T-helper 2 cell (primary cell): ENCODE data around the gene DUOX2.

Experiments
- DNase-seq, 5 experiments: peaks; one replicate each; pipeline versions ENCODE4 v3.0.0 to v3.0.0-alpha.2; 2012 to 2022
- total RNA-seq, 2 donors: gene quantifications; one replicate each; lab custom pipeline; 2026; lab: John Stamatoyannopoulos, UW

Gene DUOX2
- 0 reads per million in 2 donors for total RNA-seq

DNA sequence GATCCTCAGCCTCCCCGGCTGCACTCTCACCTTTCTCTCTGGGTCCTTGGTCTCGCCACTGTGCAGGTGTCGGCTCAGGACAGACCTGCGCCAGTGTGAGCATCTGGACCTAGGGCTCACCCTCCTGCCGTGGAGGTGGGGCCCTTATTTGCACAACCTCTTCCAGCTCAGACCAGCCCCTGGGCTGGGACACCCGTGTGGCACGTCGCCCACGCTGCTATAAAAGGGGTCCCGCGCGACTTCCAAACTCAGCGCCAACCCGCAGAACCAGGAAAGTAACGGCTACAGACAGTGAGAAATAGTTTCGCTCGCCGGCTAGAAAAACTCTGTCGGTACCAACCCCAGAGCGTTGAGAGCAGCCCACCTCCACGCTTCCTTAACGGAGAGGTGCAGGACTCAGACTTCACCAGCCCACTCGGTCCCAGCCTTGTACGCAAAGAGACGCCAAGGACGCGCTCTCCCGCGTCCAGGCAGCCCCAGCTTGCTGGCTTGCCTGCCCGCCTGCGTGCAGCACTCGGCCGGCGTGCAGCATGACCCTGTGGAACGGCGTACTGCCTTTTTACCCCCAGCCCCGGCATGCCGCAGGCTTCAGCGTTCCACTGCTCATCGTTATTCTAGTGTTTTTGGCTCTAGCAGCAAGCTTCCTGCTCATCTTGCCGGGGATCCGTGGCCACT, at the start of gene DUOX2, which contains the start of gene DUOXA2:
Gene DUOX2, minus strand, starts transcription at position 97 of the 675 bp plus-strand sequence. CDS start 761 bp downstream, outside the sequence.
Gene DUOXA2, plus strand, starts transcription at position 251 of the 675 bp plus-strand sequence. Its CDS starts 280 bp downstream, at position 531.
- DNase-seq: no peak

DNA sequence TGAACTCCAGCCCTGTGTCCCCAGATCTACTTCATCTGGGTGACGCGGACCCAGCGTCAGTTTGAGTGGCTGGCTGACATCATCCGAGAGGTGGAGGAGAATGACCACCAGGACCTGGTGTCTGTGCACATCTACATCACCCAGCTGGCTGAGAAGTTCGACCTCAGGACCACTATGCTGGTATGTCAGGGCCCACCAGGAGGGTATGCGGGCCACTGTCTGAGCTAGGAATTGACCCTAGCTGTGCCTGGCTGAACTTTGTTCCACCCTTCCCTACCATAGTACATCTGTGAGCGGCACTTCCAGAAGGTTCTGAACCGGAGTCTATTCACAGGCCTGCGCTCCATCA, 49.5 kb upstream of the DUOX2 start:
- DNase-seq: no peak

DNA sequence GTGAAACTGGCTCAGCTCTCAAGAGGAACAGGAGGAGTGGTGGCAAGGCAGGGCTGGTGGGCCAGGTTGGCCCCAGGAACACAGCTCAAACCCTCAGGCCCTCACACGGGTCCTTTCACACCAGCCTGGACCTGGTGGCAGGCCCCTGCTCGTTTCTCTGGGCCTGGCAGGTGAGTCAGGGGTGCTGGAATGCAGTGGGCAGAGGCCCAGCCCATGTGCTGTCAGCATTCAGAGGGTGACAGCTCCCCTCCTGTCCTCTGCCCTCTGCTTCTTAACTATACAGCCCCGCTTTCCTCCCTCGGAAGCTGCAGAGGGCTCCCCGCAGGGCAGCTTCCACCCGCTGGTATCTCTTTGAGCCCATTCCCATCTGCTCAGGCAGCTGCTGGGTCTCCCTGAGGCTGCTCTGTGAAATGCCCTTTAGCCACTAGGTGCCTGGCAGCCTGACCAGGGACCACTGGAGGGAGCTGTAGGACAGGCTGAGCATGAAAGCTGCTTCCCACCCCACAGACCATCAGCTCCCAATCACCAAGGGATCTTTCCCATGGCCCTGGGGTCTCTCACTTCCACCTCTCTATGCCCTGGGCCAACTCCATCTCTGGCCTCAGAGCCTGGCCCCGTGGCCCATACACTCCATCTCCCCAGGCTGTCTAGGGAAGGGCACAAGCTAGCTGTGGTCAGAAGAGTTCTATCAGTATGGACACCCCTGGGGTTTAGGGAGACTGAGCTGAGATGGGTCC, 49.0 kb upstream of the DUOX2 start:
- peak in 4 of 5 experiments; percentile 24 to 63 (median 34) for DNase-seq

DNA sequence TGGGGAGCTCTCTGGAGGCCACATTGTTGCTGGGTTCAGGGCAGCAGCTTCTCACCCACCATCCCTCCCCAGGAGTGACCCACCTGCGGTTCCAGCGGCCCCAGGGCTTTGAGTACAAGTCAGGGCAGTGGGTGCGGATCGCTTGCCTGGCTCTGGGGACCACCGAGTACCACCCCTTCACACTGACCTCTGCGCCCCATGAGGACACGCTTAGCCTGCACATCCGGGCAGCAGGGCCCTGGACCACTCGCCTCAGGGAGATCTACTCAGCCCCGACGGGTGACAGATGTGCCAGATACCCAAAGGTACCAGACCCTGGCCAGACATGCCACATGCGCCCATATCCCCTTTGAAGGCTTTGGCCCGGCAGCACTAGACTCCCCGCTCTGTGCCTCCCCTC, 47.7 kb upstream of the DUOX2 start:
- DNase-seq: no peak

DNA sequence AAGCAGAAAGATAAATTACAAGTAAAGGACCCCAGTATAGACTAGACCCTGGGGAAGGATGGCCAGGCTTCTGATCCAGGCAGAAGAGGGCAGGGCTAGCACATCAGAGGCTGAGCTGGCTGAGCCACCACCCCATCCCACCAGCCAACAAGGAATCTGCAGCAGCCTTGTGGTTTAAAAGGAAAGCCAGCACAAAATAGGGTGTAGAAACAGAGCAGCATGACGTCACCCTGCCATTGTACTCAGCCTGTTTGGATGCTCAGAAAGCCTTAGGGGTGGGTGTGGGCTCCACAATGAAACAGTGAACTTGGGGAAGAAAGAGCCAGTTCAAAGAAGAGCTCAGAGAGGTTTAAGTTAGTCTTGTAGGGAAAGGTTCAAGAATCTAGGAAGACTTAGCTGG, 44.0 kb upstream of the DUOX2 start:
- peak in 1 of 5 experiments; percentile 52 for DNase-seq

DNA sequence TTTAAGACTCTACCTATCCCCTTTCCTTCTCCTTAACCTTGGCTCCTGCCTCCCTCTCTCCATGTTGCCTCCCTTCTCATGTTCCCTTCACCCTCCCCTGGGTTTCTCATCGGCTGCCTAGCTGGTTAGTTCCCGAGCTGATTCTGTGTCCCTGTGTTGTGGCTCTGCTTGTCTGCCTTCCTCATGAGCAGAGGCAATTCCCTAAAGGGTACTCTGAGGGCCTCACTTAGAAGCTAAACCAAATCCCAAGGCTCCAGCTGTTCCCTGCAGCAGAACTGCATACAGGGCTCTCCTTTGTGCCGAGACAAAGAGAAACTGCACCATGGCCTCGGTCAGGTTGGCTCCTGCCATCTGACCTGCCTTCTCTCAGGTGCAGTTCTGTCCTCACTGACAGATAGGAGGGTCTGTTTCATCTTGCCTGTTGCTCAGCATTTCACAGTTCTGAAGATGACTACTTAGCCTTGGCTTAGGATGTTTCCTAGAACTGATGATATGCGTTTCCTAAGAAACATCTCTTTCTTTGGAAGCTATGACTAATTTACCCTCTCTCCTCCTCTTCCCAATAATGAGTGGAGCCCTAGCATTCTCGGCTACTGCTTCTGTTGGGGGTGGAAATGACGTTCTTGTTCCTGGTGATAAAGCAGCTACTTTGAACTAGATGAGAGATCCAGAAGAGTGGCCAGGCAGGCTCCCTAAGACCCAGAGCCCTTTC, 42.9 kb upstream of the DUOX2 start:
- no peak for DNase-seq

DNA sequence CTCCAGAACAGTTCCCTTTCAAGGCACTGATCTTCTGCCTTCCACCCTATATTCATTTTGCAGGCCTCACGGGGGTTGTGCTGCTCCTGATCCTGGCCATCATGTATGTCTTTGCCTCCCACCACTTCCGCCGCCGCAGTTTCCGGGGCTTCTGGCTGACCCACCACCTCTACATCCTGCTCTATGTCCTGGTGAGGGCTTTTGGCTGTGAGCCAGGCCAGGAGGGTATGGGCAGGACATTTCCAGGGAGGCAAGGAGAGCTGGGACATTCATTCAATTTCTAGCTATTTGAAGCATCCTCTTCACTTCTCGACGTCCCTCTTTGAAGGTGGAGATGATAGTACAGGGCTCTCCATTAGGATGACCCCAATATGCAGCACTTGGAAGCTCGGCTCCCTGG, 41.8 kb upstream of the DUOX2 start:
- no peak for DNase-seq

DNA sequence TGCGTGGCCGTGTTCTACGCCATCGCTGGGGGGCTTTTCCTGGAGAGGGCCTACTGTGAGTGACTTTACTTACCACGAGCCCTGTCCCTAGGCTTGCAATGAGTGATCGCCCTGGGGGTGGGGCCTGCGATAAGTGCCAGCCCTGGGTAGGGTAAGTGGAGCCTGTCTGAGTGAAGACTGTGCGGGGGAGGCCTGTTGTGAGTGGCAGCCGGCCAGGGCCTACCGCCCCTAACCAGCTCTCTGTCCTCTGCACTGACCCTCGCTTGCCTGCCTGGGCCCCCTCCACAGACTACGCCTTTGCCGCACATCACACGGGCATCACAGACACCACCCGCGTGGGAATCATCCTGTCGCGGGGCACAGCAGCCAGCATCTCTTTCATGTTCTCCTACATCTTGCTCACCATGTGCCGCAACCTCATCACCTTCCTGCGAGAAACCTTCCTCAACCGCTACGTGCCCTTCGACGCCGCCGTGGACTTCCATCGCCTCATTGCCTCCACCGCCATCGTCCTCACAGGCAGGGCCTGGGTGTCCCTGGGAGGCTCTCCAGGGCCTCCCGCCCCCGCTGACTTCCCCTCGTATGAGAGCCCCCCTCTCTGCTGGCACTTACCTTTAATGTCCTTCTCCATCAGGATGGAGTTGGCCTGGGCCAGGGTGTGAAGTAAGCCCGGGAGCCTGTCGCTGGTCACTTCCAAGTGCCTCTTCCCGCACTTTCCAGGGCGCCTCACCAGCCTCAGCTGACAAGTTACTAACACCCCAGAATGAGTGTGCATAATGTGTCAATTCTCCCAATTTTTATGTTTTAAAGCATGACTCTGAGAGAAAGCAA, 38.2 kb upstream of the DUOX2 start:
- DNase-seq: no peak

DNA sequence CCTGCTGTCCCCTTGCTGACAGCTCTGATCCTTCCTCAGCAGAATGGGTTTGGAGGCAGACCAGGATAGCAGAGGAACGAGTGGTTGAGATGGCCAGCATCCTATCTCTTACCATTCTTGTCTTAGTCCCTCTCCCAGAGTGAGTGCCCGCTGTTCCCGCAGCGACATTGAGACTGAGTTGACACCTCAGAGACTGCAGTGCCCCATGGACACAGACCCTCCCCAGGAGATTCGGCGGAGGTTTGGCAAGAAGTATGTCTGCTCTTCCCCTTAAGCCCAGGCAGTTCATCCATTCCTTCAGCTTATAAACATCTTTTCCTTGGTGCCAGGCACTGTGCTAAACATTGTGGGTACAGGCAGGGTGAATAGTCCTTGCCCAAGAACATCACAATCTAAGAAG, 37.0 kb upstream of the DUOX2 start:
- DNase-seq: no peak

DNA sequence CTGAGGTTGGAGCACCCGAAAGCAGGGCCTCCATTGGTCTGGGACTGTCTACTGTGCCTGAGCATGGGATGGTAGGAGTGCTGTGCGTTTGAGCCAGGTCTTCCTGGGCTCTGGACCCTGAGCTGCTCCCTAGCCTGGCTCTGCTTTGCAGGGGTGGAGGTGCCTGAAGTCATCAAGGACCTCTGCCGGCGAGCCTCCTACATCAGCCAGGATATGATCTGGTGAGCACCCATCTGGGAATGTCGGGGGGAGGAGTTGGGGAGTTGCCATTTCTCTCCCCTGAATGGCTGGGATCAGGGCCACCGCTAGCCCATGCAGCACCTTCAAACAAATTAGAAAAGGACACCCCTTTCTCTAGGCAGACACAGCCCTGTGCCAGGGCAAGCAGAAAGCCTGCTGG, 36.5 kb upstream of the DUOX2 start:
- no peak for DNase-seq

DNA sequence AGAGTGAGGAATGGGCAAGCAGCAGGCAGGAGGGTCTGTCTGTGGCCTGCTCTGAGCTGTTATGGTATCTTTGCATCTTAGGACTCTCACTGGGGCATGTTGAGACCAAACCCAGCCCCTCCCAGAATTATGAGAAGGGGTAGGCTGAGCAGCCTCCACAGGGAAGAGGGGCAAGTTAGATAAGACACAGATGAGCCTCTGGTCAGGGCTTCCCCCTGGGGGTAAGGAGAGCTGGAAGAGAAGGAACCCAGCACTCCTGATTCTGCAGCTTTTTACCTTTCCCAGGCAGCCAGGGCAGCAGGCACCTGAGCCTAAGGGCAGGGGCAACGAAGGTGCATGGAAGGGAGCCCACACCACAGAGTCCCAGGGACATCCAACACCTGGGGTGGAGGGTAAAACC, 35.1 kb upstream of the DUOX2 start:
- no peak for DNase-seq

DNA sequence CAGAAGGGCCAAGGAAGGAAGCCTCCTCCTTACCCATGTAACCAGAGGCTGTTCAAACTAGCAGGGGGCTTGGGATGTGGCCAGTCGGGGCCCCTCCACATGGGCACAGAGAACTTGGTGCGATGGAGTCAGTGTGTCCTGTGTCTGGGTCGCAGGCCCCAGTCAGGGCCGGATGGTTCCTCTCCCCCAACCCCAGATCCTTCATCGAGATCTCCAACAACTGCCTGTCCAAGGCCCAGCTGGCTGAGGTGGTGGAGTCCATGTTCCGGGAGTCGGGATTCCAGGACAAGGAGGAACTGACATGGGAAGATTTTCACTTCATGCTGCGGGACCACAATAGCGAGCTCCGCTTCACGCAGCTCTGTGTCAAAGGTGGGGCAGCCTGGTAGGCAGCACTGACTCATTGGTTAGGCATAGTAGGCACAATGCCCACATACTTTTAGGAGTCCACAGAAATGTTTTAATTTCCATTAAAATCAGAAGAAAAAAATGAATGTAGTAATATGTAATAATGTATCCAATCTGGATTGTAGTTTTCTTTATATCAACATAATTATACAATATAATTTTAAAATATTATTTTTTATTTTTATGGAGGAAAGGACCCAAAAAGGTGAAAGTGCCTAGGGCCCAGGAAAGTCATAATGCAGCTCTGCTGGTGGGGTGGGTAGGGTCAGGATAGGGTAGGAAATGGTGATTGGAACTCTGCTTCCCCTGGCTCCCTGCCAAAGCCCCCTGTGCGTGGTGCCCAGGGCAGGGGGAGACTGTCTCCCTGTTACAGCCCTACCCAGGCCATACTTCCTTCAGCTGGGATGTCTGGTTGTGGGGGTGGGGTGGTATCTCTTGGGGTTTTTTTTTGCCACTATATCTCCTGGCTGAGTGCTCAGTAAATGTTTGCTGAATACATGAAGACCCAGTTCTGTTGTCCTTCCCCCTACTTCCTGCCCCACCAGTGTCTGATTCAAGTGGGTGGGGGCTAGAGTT, 34.4 kb upstream of the DUOX2 start:
- DNase-seq: no peak

DNA sequence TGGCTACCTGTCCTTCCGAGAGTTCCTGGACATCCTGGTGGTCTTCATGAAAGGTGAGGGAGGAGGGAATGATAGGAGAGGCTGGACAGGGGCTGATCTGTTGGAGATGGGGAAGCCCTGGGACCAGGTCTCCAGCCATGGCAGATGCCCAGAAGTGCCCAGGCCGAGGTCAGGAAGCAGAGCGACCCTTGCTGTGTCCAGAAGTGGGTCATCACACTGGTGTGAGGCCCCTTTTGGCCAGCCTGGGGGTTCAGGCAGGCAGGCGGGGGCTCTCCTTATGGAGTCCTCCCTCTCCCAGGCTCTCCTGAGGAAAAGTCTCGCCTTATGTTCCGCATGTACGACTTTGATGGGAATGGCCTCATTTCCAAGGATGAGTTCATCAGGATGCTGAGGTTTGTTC, 33.6 kb upstream of the DUOX2 start:
- no peak for DNase-seq

DNA sequence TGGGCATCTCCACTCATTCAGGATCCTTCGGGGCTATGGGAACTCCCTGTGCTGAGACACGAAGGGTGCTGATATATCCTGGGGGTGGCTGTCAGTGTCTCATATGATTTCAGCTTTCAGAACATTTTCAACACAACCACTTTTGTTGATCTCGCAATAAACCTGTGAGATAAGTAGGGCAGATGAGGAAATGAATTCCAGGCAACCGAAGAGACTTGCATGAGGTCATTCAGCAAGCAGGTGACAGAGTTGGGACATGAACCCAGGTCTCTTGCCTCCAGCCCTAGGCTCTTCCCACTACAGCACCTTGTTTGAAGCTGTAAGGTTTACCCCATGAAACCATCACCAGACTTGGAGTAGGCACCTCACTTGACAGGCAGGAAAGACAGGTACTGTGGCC, 32.4 kb upstream of the DUOX2 start:
- no peak for DNase-seq

DNA sequence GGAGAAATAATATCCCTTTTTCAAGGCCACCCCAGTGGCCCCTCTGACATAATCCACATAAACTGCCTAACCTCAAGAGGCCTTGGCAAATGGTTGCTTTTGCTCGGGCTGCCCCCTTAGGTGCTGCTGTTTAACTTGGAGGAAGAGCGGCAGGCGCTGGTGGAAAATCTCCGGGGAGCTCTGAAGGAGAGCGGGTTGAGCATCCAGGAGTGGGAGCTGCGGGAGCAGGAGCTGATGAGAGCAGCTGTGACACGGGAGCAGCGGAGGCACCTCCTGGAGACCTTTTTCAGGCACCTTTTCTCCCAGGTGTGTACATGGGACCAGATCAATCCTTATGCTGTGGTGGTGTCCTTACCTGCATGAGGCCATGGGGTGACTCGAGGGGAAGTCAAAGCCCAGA, 30.8 kb upstream of the DUOX2 start:
- DNase-seq: no peak

DNA sequence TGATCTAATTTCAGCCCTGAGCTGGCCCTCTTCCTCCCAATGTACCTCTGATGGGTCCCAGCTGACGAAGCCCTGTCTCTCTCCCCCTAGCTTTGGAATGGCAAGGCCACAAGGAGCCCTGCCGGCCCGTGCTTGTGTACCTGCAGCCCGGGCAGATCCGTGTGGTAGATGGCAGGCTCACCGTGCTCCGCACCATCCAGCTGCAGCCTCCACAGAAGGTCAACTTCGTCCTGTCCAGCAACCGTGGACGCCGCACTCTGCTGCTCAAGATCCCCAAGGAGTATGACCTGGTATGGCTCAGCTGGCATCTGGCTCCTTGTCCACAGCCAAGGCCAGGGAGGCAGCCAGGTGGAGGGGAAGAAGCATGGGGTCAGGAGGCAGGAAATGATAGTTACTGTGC, 30.0 kb upstream of the DUOX2 start:
- no peak for DNase-seq

DNA sequence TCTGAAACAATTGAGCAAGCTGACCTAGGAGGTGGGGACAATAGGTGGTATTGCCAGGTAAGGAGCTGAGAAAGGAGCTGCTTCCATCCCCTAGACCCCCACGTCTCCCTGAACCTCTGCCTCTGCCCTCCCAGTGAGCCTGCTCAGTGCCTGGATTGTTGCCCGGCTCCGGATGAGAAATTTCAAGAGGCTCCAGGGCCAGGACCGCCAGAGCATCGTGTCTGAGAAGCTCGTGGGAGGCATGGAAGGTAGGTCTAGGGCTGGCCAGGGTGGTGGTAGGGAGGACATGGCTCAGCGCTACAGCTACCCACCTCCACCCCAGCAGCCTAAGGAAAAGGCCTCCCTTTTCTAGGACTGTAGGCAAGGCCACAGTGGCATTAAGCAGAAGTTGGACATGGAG, 29.1 kb upstream of the DUOX2 start:
- DNase-seq: no peak

DNA sequence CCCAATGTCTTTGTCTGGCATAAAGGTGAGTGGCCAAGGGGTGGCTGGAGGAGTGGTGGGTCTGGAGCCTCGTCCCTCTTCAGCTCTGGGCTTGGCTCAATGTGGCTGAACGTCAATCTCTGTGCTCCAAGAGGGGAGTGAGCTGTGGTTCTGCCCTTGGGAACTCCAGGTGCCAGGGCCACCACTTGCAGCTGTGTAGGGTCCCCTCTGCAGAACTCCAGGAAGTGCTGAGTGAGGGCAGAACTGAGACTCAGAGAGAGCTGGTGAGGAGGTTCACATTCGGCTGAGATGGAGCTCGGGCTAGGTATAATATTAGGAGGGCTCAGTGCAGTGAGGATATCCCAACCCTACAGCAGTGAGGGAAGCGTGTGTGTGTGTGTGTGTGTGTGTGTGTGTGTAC, 27.4 kb upstream of the DUOX2 start:
- DNase-seq: no peak

DNA sequence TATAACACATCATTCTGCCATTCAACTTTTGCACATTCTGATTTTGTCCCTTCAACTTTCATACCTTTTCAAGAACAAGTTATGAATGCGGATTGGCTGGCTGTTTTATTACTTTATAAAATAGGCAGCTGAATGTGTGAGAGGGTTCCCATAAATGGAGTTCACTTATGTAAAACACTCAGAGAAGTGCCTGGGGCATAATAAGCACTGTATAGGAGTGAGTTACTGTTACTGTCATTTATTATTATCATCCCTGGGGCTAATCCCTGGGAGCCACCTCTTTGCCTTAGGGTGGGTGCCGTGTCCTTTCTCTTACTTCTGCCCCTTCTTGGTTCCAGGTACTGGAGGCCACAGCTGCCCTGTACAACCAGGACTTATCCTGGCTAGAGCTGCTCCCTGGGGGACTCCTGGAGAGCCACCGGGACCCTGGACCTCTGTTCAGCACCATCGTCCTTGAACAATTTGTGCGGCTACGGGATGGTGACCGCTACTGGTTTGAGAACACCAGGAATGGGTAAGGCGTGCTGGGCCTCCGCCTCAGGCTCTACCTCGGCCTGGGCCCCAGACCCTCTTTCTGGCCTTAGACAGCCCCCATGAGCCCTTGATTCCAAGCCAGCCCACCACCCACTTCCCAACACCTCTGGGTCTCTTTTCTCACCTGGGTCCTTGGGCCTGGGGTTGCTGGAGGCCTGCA, 26.7 kb upstream of the DUOX2 start:
- DNase-seq: no peak

DNA sequence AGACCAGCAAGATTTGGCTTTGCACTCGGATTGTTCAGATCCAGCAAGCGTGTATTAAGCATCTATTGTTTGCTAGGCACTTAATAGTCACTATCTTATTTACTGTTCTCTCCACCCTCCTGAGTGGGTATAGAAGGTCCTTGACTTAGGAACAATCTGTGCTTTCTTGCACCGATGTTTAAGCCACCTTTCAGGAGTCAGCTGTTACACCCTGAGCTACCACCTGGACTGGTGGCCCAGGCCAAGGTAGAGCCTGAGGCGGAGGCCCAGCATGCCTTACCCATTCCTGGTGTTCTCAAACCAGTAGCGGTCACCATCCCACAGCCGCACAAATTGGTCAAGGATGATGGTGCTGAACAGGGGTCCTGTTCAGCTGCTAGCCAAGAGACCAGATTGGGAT, 25.8 kb upstream of the DUOX2 start:
- no peak for DNase-seq
